Measurements from ENCODE around the gene LGALS16.
"Not testable (repeated sequence)": the region's sequence is repeated elsewhere in the genome, so short reads cannot be mapped to it uniquely, and the experiment has no call there.

LGALS16 gene

DNA sequence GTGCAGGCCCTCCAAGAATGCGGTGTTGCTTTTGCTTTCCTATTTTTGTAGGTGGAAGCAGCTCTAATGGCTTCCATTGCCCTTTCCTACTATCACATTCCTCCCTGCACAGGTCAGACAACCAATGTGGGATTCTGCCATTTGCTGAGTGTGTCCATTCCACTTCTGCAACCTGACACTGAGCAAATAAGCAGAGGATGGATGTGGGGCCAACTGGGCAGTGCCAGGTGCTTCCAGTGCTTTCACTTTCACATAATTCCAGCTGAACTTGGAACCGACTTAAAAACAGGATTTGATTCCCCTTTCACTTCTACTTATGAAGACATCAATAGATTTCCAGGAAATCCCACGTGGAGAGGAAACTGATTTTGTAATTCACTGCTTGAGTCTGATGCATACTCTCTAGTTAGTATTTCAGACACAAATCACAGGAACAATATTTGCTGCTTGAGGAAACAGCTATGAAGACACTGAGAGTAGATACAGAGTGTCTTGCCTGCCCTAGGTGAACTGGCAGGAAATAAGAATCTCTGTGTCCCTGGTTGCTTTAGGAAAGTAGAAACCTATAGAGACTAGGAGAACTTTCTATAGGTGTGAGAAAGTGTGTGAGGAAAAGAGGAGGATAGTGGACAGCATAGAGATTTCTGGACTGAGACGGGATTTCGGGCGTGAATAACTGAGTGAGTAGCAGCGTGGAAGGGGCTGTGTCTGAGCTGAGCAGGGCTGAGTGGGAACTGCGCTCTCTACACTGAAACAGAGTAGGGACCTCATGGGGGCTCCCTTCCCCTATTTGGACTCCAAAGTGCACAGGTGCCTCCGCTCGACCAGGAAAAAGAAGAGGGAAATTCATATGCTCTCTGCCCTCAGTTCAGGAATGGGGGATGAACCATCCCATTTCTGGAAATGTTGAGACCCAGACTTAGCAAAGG, 22.5 kb downstream of the LGALS16 start:
- DNase-seq (ENCODE audit: low read depth), result no peak

DNA sequence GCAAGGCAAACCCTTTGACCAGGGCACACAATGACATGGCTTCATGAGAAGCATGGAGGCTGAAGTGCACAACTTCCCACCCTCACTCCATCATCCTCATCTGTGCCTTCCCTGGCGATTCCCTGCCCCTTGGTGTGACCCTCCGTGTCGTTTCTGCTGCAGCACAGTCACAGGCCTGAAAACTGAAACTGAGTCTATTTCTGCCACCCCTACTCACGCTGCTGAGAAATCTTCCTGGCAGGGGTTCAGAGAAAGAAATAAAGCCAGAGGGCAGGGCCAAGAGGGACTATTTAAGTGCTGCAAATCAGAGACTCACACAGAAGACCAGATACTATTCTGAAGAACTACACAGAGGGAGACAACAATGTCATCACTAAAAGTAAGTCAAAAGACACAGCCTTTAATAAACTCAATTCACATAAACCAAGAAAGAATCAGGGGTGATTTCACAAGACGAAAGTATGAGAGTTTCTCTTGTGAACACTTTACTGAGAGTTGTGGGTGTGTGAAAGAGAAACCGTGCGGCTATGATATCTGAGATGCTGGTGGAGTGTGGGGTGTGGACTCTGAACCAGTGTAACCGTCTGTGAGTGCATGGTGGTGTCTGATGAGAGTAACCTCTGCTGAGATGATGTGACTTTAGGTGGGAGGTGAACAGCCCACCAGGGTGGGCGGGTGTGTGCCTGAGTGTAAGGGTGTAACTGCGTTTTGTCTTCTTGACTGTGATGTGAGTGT, 23.5 kb downstream of the LGALS16 start:
- DNase-seq (ENCODE audit: low read depth), result peak; percentile 32

DNA sequence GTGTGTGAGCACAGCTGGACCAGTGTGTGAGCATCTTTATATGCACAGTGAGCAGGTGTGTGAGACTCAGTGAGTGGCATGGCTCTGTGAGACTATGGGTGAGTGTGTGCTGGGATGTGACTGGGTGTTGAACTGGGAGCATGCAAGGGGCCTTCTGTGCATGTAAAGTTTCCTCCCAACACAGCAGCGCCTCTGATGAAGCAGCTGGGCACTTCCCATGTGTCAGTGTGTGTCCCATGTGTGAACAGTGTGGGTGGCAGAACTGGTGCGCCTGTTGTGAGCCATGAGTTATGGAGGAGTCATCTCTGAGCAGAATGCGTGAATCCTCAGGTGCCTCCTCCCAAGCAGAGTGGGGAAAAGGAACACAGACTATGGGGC, 24.1 kb downstream of the LGALS16 start:
- peak; percentile 15 for DNase-seq (ENCODE audit: low read depth)

DNA sequence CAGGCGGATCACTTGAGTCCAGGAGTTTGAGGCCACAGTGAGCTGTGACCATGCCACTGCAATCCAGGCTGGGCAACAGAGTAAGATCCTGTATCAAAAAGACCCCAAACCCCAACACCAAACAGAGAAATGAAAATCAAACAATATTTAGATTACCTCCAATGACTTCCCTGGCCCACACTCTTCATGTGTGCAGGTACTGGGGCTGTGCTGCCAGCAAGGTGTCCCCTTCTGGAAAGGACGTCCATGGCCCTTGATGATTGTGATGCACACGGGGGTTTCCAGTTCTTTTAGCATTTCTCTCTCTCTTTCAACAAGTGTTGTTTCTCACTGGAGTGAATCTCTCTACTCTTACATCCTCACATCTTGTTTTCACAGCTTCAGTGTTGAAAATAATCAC, 24.9 kb downstream of the LGALS16 start:
- DNase-seq (ENCODE audit: low read depth), result no peak

DNA sequence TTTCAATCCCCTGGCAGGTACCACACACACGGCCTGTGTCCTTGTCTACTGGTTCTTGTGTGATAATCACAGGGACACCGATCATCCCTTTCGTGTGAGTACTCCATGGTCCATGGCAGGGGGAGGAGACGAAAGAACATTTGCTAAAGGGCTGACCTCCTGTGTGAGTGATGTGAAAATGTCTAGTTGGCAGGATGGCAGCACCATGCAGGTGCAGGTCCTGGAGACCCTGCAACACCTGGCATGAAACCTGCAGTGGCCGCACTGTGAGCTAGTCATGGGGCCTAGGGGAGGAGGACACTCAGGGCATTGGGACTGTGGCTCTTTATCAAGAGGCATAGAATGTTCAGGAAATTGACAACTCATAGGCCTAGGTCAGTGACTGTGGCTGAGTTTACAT, 25.7 kb downstream of the LGALS16 start:
- DNase-seq (ENCODE audit: low read depth), result no peak

DNA sequence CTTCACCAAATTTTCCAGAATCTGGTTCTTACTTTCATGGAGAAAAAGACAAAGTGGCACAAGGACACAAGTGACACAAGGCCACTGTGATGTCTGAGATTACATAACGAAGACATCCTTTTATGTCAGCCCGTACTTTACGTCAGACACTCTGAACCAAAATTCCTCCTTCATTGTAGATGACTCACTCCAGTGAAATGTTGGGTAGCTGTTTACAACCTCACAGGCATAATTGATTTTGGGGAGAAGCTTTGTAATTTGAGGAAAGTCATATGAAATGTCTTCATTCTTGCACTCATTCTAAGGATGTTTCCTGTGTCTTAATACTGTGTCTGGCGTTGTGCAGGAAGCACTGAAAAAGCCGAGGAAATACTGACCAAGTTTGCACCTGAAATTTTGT, 28.6 kb downstream of the LGALS16 start:
- no peak for DNase-seq (ENCODE audit: low read depth)

DNA sequence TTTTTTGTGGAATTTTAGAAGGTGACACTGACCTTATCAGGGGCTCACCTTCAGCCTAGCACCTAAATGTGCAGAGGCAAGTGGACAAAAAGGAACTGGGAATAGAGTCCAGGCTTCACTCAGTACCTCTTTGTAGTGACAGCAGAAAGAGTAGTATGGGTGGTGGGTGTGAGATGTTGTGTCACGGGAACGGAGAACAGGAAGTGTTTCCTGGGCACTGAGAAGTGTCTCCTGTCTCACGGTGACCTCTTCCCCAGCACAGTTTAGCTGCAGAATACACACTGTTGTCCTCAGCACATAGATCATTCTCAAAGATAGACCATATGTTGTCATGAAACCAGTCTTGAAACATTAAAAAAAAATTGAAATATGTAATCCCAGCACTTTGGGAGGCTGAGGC, 31.0 kb downstream of the LGALS16 start:
- no peak for DNase-seq (ENCODE audit: low read depth)

DNA sequence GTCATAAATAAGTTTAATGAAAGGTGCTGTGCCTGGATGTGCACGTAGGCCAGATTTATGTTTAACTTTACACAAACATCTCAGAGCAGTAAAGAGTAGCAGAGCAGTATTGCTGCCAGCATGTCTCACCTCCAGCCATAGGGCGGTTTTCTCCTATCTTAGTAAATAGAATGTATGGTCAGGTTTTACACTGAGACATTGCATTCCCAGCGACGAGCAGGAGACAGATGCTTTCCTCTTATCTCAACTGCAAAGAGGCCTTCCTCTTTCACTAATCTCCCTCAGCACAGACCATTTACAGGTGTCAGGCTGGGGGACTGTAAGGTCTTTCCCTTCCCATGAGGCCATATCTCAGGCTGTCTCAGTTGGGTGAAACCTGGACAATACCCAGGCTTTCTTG, 32.9 kb downstream of the LGALS16 start:
- DNase-seq (ENCODE audit: low read depth), result not testable (repeated sequence)

DNA sequence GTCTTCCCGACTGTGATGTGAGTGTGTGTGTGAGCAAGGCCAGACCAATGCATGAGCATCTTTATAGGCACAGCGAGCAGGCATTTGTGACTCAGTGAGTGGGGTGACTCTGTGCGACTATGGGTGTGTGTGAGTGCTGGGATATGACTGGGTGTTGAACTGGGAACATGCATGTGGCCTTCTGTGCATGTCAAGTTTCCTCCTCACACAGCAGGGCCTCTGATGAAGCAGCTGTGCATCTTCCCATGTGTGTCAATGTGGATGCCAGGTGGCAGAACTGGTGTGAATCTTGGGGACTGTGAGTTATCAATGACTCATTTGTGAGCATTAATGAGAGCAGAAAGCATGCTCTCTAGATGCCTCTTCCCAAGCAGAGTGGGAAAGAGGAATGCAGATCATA, 36.5 kb downstream of the LGALS16 start:
- no peak for DNase-seq (ENCODE audit: low read depth)

DNA sequence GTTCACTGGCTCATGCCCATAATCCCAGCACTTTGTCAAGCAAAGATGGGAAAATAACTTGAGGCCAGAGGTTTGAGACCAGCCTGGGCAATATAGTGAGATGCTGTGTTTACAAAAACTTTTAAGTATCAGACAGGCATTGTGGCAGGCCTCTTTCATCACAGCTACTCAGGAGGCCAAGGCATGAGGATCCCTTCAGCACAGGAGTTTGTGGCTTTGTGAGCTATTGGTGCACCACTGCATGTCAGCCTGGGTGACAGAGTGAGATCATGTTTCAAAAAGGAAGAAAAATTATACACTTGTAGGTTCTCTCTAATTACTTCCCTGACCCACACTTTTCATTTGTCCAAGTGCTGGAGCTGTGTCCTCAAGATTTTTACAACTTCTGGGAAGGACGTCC, 37.1 kb downstream of the LGALS16 start:
- DNase-seq (ENCODE audit: low read depth), result no peak

DNA sequence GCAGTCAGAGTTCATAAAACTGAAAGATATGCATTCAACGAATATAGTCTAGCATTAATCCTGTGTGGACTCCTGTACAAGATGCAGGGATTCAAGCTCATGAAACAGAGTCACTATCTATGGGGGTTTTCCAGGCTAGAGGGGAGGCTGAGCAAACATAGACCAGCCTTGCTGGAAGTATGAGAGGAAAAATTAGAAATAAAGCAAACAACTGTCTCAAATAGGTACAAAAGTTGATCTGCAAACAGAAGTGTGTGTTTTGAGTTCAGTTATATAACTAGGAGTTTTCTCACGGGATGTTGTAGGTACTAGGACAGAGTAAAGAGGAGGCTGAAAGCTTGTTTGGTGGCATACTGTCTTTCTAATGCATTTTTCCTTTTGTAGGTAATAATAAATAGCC, 40.0 kb downstream of the LGALS16 start:
- no peak for DNase-seq (ENCODE audit: low read depth)

DNA sequence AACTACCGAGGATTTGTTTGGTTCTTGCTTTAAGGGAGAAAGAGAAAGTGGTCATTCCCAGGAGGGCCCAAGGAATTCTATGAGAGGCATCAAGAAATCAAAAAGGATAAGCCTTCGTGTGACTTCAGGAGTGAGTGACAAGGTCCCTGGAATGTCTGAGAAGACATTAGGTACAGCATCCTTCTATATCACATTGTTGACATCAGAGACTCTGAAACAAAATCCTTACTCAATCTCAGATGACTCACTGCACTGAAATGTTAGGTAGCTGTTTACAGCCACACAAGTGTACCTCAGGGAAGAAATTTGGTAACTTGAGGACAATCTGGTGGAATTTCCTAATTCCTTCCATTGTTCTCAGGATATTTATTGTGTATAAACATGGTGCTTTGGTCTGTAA, 40.7 kb downstream of the LGALS16 start:
- DNase-seq (ENCODE audit: low read depth), result no peak

DNA sequence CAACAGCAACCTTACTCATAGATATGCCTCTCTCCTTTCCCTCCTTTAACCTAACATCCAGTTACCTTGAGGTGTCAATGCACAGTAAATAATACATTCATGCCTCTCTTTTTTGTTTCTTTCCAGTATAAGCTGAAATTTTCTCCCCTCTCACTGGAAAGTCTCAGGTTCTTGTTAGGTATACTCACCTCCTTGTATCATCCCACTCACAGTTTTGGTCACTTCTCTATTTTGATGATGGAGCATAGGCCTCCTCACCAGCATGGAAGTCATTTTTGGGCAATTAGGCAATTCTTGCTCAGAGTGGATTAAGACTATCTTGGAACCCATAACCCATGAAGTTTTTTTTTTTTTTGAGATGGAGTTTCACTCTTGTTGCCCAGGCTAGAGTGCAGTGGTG, 42.8 kb downstream of the LGALS16 start:
- no peak for DNase-seq (ENCODE audit: low read depth)

DNA sequence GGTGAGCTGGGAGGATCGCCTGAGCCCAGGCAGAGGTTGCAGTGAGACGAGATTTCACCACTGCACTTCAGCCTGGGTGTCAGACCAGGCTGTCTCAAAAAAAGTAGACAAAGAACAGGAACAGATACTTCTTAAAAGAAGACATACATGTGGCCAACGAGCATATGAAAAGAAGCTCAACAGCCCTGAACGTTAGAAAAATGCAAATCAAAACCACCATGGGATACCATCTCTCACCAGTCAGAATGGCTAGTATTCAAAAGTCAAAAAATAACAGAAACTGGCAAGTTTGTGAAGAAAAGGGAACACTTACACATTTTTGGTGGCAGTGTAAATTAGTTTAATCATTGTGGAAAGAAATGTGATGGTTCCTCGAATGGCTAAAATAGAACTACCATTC, 45.6 kb downstream of the LGALS16 start:
- DNase-seq (ENCODE audit: low read depth), result no peak

DNA sequence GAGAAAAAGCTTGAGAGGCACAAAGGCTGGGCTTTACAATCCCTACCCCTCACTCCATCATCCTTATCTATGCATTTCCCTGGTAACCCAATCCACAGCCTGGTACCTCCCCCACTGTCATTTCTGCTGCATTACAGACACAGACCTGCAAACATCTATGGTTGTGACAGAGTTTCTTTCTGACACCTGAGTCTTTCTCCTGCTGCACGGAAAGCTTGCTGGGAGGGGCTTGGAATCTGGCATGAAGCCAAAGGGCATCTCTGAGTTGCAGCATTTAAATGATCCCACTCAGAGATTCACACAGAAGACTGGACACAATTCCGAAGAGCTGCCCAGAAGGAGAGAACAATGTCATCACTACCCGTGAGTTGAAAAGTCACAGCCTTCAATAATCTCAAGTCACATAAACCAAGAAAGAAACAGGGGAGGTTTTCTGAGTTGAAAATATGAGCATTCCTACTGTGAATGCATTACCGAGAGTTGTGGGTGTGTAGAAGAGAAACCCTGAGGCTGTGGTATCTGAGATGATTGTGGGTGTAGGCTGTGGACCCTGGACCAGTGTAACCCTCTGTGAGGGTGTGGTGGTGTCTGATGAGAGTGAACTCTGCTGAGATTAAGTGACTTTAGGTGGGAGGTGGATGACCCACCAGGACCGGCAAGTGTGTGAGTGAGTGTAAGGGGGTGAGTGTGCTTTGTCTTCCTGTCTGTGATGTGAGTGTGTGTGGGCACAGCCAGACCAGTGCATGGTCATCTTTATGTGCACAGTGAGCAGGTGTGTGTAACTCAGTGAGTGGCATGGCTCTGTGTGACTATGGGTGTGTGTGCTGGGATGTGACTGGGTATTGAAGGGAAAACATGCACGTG, 48.7 kb downstream of the LGALS16 start, which contains the start of gene LGALS14:
Gene LGALS14, plus strand, starts transcription at position 301 of the 864 bp plus-strand sequence. Its CDS starts 48 bp downstream, at position 349.
- no peak for DNase-seq (ENCODE audit: low read depth)

DNA sequence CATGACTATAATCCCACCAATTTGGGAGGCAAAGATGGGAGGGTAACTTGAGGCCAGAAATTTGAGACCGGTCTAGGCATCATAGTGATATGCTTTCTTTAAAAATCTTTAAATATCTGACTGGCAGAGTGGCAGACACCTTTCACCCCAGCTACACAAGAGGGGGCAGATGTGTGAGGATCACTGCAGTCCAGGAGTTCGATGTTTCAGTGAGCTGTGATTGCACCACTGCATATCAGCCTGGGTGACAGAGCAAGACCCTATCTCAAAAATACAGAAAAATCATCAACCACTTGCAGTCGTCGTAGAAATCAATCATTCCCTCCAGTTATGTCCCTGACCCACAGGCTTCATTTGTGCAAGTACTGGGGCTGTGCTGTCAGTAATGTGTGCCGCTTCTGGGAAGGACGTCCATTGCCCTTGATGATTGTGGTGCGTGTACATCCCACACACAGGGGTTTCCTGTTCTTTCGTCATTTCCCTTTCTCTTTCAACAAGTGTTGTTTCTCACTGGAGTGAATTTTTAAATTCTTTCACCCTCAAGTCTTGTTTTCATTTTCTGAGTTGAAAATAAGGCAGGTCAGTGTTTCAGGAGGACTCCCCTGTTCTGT, 50.0 kb downstream of the LGALS16 start:
- no peak for DNase-seq (ENCODE audit: low read depth)

DNA sequence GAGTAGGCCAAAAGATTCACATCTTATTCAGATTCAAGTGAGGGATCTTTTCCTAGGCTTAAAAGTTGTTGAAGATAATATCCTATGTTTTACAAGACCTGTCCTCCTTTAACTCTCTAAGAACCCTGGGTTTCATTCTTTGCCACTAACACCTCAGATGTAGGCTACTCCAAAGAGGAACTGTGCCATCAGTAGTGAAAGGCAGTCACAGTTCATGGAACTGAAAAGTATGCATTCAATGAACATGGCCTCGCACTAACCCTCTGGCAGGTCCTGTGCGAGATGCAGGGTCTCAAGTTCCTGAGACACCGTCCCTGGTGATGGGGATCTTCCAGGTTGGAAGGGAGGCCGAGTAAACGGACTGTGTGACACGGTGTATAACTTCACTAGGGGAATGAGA, 52.9 kb downstream of the LGALS16 start:
- DNase-seq (ENCODE audit: low read depth), result no peak

DNA sequence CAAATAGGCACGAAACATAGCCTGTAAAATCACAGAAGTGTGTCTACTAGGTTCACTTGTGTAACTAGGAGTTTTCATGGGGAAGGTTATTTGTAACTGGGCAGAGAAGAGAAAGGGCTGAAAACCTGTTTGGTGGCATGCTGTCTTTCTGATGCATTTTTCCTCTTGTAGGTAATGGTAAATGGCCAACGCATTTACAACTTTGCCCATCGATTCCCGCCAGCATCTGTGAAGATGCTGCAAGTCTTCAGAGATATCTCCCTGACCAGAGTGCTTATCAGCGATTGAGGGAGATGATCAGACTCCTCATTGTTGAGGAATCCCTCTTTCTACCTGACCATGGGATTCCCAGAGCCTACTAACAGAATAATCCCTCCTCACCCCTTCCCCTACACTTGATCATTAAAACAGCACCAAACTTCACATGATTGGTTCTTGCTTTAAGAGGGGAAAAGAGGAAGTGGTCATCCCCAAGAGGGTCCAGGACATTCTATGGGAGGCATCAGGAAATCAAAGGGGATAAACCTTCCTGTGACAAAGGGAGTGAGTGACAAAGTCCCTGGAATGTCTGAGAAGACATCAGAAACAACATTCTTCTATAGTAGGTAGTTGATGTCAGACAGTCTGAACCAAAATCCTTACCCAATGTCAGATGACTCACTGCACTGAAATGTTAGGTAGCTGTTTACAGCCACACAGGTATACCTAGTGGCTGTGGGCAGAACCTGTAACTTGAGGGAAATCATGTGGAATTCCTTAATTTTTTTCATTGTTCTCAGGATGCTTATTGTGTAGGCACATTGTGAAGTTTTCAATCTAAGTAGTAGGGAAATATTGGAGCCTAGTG, 53.5 kb downstream of the LGALS16 start:
- no peak for DNase-seq (ENCODE audit: low read depth)
